Measurements from ENCODE around the gene ARHGAP26.

DNA sequence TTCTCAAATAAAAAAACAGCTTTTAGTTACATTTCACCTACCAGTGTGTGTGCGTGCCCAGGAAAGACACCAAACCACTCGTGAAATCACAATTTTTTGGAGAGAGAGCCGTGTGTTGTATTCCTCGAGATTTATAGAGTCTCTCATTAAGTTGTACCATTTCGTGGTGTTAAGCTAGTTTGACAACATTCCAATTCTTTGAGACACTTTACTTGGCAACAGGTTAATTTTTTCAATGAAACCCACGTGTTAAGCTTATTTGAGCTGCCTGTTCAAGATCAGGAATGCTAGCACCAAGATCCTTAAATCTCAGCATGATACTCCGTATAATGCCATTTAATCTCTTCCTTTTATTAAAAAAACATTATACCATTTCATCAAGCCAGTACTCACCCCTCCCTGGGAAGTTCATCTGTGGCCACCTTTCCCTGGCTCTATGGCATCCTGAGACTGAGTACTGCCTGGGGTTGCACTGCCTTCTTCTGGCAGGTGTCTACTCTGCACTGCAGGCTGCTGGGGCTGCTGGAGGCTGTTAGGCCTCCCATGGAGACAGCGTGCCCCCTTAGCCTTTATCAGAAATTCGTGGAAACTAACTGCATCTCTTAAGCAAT lies 143.7 kb downstream of the ARHGAP26 start:
- TF ChIP-seq, protein P1, sequence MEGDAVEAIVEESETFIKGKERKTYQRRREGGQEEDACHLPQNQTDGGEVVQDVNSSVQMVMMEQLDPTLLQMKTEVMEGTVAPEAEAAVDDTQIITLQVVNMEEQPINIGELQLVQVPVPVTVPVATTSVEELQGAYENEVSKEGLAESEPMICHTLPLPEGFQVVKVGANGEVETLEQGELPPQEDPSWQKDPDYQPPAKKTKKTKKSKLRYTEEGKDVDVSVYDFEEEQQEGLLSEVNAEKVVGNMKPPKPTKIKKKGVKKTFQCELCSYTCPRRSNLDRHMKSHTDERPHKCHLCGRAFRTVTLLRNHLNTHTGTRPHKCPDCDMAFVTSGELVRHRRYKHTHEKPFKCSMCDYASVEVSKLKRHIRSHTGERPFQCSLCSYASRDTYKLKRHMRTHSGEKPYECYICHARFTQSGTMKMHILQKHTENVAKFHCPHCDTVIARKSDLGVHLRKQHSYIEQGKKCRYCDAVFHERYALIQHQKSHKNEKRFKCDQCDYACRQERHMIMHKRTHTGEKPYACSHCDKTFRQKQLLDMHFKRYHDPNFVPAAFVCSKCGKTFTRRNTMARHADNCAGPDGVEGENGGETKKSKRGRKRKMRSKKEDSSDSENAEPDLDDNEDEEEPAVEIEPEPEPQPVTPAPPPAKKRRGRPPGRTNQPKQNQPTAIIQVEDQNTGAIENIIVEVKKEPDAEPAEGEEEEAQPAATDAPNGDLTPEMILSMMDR (optimal IDR thresholded peaks at IDR 0.05 in 1 of 3, IDR thresholded peaks at IDR 0.05 in 1 of 3, conservative IDR thresholded peaks at IDR 0.05 in 1 of 3; ENCODE audit: extremely low read depth in 1 of 3, insufficient read depth in 2 of 3, low read length in 3 of 3) = peak; percentile 61 to 82 (median 64)
- no peak for TF ChIP-seq EZH2 (IDR thresholded peaks at IDR 0.05; ENCODE audit: low read length)

Data from keratinocyte (primary cell).